HUES64 (cell line): ENCODE measurements around the gene ZSCAN10.
A peak's percentile ranks its signal among the peaks of the same experiment; 100 is the strongest.
"Not testable (repeated sequence)": the region's sequence is repeated elsewhere in the genome, so short reads cannot be mapped to it uniquely, and the experiment has no call there.

Source experiments
- H3K27ac ChIP-seq: 2 replicates; pipeline ENCODE4 v1.7.0; 2013; ENCODE audit warnings: low read depth, low read length, inconsistent platforms
- H3K27me3 ChIP-seq: 2 replicates; pipeline ENCODE4 v1.6.1; 2013; ENCODE audit warnings: mild to moderate bottlenecking, low read length; ENCODE audit not compliant: insufficient read depth
- H3K36me3 ChIP-seq: 2 replicates; pipeline ENCODE4 v1.6.1; 2013; ENCODE audit warnings: mild to moderate bottlenecking, low read length; ENCODE audit not compliant: insufficient read depth
- H3K4me1 ChIP-seq: 2 replicates; pipeline ENCODE4 v1.6.1; 2013; ENCODE audit warnings: mild to moderate bottlenecking, low read length, moderate library complexity; ENCODE audit not compliant: insufficient read depth
- H3K4me3 ChIP-seq: 2 replicates; pipeline ENCODE4 v1.5.1; 2013; ENCODE audit warnings: mild to moderate bottlenecking, low read length, moderate library complexity
- H3K9ac ChIP-seq: 2 replicates; pipeline ENCODE4 v1.6.1; 2013; ENCODE audit warnings: mild to moderate bottlenecking, low read depth, low read length
- H3K9me3 ChIP-seq: 2 replicates; pipeline ENCODE4 v1.6.1; 2013; ENCODE audit warnings: low read depth, low read length; ENCODE audit not compliant: insufficient read depth
- WGBS: fragments of 150-250, 120-280 bp; methylation state at CpG from one replicate; pipeline ENCODE4 v1.1.7; 2013; ENCODE audit warnings: missing lambda C conversion rate; 5-methylcytosine and 5-hydroxymethylcytosine counted together

Gene ZSCAN10

GRCh38 chr16:3088925-3089716 is 10.0 kb downstream of the ZSCAN10 start:
- H3K4me3 ChIP-seq, result no peak overlapping the region
- no peaks in the 10 kb centered on the region for H3K4me1 ChIP-seq
- H3K27me3 ChIP-seq, result no peaks in the 10 kb centered on the region
- no peak overlapping the region for H3K9ac ChIP-seq
- WGBS, result 97% methylated on average over 71 of the region's 71 CpGs
- no peaks in the 10 kb centered on the region for H3K9me3 ChIP-seq
- no peak overlapping the region for H3K27ac ChIP-seq
- H3K36me3 ChIP-seq, result peaks cover 54% of the 10 kb centered on the region

- Histone ChIP-seq H3K27me3 (no peaks in the 10 kb centered on the region), H3K4me1 (no peaks in the 10 kb centered on the region), H3K4me3 (no peak overlapping the region), H3K36me3 (peaks cover 54% of the 10 kb centered on the region), H3K27ac (no peak overlapping the region), H3K9ac (no peak overlapping the region), H3K9me3 (no peaks in the 10 kb centered on the region)
- WGBS, result 94% methylated on average over 7 of the region's 7 CpGs
Measured at GRCh38 chr16:3088450-3088849, 10.6 kb downstream of the ZSCAN10 start.

GRCh38 chr16:3087243-3088235 is 11.6 kb downstream of the ZSCAN10 start:
- Histone ChIP-seq H3K9ac (no peak overlapping the region), H3K27me3 (no peaks in the 10 kb centered on the region), H3K4me1 (no peaks in the 10 kb centered on the region), H3K27ac (peak overlapping the region; percentile 24; the same call in 1 of the 2 replicates), H3K9me3 (no peaks in the 10 kb centered on the region), H3K4me3 (no peak overlapping the region), H3K36me3 (peaks cover 48% of the 10 kb centered on the region)
- 83% methylated on average over 18 of the region's 18 CpGs for WGBS

GRCh38 chr16:3086596-3087242 is 12.4 kb downstream of the ZSCAN10 start:
- no peaks in the 10 kb centered on the region for H3K4me1 ChIP-seq
- 82% methylated on average over 14 of the region's 14 CpGs for WGBS
- no peaks in the 10 kb centered on the region for H3K27me3 ChIP-seq
- H3K27ac ChIP-seq, result peak overlapping the region; percentile 24
- H3K9me3 ChIP-seq, result no peaks in the 10 kb centered on the region
- no peak overlapping the region for H3K4me3 ChIP-seq
- no peak overlapping the region for H3K9ac ChIP-seq
- peaks cover 40% of the 10 kb centered on the region for H3K36me3 ChIP-seq

- H3K27ac ChIP-seq, result no peak overlapping the region
- 92% methylated on average over 16 of the region's 17 CpGs for WGBS
- no peaks in the 10 kb centered on the region for H3K4me1 ChIP-seq
- H3K9me3 ChIP-seq, result no peaks in the 10 kb centered on the region
- H3K36me3 ChIP-seq, result peaks cover 33% of the 10 kb centered on the region
- no peaks in the 10 kb centered on the region for H3K27me3 ChIP-seq
- no peak overlapping the region for H3K9ac ChIP-seq
- H3K4me3 ChIP-seq, result no peak overlapping the region
Measured at GRCh38 chr16:3085868-3086595, 13.1 kb downstream of the ZSCAN10 start.

- 86% methylated on average over 7 of the region's 7 CpGs for WGBS
- Histone ChIP-seq H3K27ac (no peak overlapping the region), H3K9ac (no peak overlapping the region), H3K4me3 (no peak overlapping the region), H3K9me3 (no peaks in the 10 kb centered on the region), H3K36me3 (peaks cover 24% of the 10 kb centered on the region), H3K4me1 (no peaks in the 10 kb centered on the region), H3K27me3 (no peaks in the 10 kb centered on the region)
Measured at GRCh38 chr16:3084969-3085670, 14.0 kb downstream of the ZSCAN10 start.

- Histone ChIP-seq H3K4me3 (no peak overlapping the region), H3K27me3 (no peaks in the 10 kb centered on the region), H3K36me3 (peaks cover 18% of the 10 kb centered on the region), H3K27ac (no peak overlapping the region), H3K4me1 (peaks cover under 1% of the 10 kb centered on the region; the same call in 1 of the 2 replicates), H3K9ac (no peak overlapping the region), H3K9me3 (no peaks in the 10 kb centered on the region)
- WGBS, result 100% methylated on average over 1 of the region's 1 CpG
Measured at GRCh38 chr16:3084491-3084890, 14.6 kb downstream of the ZSCAN10 start.

- not testable (repeated sequence) for H3K36me3 ChIP-seq, H3K9ac ChIP-seq, H3K4me3 ChIP-seq, H3K27me3 ChIP-seq, H3K27ac ChIP-seq, H3K9me3 ChIP-seq
- WGBS, result 93% methylated on average over 8 of the region's 8 CpGs
- peaks cover 11% of the 10 kb centered on the region for H3K4me1 ChIP-seq
Measured at GRCh38 chr16:3083408-3083807, 15.7 kb downstream of the ZSCAN10 start.

- H3K4me3 ChIP-seq, H3K36me3 ChIP-seq, H3K27ac ChIP-seq, H3K9ac ChIP-seq, H3K9me3 ChIP-seq, H3K27me3 ChIP-seq: not testable (repeated sequence)
- peaks cover 12% of the 10 kb centered on the region for H3K4me1 ChIP-seq
- WGBS, result 95% methylated on average over 13 of the region's 13 CpGs
Measured at GRCh38 chr16:3081957-3082356, 17.1 kb downstream of the ZSCAN10 start.

GRCh38 chr16:3080024-3080423 is 19.1 kb downstream of the ZSCAN10 start:
- Histone ChIP-seq H3K36me3 (no peaks in the 10 kb centered on the region), H3K4me1 (peaks cover 15% of the 10 kb centered on the region), H3K9me3 (no peaks in the 10 kb centered on the region), H3K27me3 (no peaks in the 10 kb centered on the region), H3K4me3 (no peak overlapping the region), H3K9ac (no peak overlapping the region), H3K27ac (no peak overlapping the region)
- 95% methylated on average over 17 of the region's 17 CpGs for WGBS
